ENCODE measurements around the gene RAE1.

GRCh38 chr20:57378107-57378506 is 27.1 kb downstream of the RAE1 start:
- TF ChIP-seq CTCF (IDR thresholded peaks at IDR 0.05 in 4 of 5, conservative IDR thresholded peaks at IDR 0.05 in 1 of 5): no peak
- TF ChIP-seq POLR2A (IDR thresholded peaks at IDR 0.05): no peak
